Hematopoietic multipotent progenitor cell (in vitro differentiated cells): ENCODE data around the gene TESK1. TPM values are rescaled to one million over a fixed set of nuclear protein-coding genes. Genes with fewer than 3 reads are reported as not detected.
A peak's percentile ranks its signal among the peaks of the same experiment; 100 is the strongest.
"Not testable (repeated sequence)": the region's sequence is repeated elsewhere in the genome, so short reads cannot be mapped to it uniquely, and the experiment has no call there.

Source experiments
- DNase-seq, 3 donors: peaks; one replicate each; pipeline ENCODE4 v3.0.0-alpha.2; 2011 to 2015; ENCODE audit warnings: low read depth in 2 of 3, low spot score in 2 of 3
- total RNA-seq: library from RNA; depleted of rRNA; stranded (reverse); fragments of >200 nt; gene quantifications from one replicate; pipeline ENCODE4 v1.2.3, GENCODE V29; 2012

TESK1 gene
- total RNA-seq, 1 donor, result 13.2 TPM

DNA sequence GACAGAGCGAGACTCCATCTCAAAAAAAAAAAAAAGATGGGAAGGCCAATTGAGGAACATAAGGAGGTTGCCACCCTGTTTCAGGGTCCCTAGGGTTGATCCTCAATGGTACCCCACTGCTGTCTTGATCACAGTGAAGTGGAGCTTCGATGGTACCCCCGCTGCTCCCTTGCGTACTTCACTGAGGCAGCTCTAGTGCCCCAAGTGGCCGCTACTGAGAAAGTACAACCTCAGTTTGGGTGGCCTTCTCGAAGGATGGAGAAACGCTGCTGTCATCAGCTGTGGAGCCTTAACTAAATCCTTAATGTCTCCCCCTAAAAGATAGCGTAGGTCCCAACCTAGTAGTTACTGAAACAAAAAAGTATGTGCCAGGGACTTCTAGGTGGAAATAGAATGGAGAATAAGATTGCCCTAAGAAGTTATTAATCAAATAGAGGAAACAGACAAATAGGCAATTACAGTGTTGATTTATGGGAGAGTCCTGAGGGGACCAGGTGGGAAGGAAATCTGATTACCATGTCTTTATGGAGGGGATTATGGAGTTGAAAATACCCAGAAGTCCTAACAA, 6.3 kb downstream of the TESK1 start:
- DNase-seq, result peak in 2 of 3 donors; percentile 43 to 70

DNA sequence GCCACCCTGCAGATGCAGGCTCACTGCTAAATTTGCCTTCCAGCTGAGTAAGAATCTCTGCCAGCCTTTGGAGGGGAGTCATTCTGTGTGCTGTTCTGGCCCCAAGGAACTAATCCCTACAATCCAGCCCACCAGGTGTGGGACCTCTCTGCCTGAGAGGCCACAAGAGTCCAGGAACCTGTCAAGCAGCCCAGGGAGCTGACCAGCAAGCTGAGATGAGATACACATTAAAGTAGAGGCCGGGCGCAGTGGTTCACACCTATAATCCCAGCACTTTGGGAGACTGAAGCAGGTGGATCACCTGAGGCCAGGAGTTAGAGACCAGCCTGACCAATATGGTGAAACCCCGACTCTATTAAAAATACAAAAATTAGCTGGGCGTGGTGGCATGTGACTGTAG, 7.0 kb downstream of the TESK1 start:
- DNase-seq, result not testable (repeated sequence)

DNA sequence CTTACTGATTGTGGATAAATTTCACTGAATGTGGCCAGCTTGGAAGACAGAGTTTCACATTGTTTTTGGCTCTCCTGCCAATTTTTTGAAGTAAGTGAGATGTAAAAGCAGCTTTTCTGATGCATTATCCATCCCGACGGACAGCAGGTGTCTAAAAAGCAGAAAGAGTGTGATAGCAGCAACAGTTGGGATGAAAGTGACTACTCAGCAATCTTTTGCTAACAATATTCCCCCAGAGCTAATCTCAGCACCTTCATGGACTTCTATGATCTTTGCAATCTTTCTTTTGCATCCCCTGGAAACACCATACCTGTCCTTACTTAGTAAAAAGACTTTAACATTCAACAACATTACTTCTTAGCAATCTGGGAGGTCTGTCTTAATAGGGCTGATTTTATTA, 7.8 kb downstream of the TESK1 start:
- DNase-seq, result no peak

GRCh38 chr9:35615981-35616680, 11.1 kb downstream of the TESK1 start:
- no peak for DNase-seq

DNA sequence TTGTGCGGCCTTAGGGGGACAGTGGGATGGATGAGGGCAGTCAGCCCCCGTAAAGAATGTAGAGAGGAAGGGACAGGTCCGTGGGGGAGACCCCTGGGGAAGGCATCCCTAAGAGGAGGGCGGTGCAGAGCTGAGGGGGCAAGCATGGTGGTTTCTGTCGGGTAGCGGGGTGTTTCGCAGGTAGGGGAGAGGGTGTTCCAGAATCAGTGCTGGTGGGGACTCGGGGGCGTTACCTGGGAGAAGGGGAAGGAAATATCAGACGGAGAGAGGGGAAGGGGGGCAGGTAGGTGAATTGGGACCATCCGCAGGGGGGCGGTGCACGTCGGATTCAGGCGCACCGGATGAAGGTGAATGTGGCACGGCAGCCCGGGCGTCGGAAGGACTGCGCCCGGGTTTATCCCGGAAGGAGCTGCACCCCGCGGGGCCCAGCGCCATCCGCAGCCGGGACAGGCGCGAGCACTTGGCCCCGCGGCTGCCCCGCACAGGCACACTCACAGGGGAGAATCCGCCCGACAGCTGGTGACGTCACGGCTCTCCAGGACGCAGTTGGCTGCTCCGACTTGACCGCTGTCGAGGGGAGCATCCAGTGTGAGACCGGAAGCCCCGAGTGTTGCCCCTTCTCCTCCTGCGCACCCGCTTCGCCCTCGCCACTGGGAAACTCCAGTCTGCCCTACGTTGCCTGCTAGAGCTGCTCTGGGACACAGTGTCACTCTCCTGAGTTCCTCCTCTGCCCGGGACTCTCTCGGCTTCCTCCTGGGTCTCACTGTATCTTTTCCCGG, 11.8 kb downstream of the TESK1 start:
- DNase-seq, result peak; percentile 36 to 61 (median 56)

GRCh38 chr9:35617548-35617947, 12.5 kb downstream of the TESK1 start:
- DNase-seq, result no peak

DNA sequence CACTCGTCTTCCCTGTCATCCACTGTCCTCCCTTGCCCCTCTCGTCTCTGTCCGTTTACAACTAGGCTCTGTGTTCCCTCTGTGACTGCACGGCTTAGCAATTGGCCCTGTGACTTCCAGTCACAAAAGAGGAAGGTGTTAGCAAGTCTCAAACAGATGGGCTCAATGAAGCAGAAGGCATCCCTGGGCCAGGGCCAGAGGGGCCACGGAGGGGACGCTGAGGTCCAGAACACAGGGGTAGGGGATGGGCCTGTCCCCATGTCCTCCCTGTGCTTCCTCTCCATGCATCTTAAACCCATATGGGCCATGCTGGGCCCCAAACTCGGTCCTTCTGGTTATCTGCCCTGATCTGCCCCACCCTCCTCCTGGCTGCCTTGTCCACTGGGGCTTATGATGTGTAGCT, 13.3 kb downstream of the TESK1 start, which contains the start of gene CD72:
Gene CD72 (minus strand): TSS at position 89 of the 403 bp plus-strand sequence. CDS start 110 bp downstream, outside the sequence.
- peak in 2 of 3 donors; percentile 42 to 55 for DNase-seq

GRCh38 chr9:35618854-35619799, 14.1 kb downstream of the TESK1 start:
- peak in 2 of 3 donors; percentile 42 to 67 for DNase-seq

DNA sequence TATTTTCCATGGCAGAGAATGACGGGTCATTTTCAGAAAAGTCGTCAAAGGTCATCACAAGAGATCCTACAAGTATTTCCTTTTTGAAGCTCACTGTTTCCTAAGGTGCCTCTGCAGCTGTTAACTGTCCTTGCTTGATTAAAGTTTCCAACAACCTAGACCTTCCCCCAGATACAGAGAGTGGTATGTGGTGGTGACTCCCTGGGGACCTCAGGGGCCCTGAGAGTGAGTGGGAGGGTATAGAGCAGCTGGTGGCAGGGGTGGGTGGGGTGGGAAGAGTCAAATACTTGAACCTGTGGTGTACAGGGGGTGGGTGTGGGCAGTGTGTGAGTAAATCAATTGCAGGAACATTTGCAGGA, 14.7 kb downstream of the TESK1 start:
- DNase-seq, result peak in 1 of 3 donors; percentile 45

DNA sequence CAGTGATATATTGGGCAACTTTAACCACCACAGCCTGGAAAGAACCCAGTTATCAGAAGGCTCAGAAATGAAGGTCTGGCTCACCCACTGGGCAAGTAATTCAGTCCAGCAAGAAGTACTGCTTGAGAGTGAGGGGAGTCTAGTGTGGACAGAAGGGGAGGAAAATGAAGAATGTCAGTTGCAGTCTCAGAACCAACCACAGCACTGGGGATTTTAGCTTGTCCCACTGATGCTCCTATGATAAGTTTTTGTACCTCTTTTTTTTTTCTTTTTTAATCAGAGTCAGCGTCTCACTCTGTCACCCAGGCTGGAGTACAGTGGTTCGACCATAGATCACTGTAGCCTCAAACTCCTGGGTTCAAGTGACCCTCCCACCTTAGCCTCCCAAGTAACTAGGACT, 22.5 kb downstream of the TESK1 start:
- DNase-seq, result no peak

DNA sequence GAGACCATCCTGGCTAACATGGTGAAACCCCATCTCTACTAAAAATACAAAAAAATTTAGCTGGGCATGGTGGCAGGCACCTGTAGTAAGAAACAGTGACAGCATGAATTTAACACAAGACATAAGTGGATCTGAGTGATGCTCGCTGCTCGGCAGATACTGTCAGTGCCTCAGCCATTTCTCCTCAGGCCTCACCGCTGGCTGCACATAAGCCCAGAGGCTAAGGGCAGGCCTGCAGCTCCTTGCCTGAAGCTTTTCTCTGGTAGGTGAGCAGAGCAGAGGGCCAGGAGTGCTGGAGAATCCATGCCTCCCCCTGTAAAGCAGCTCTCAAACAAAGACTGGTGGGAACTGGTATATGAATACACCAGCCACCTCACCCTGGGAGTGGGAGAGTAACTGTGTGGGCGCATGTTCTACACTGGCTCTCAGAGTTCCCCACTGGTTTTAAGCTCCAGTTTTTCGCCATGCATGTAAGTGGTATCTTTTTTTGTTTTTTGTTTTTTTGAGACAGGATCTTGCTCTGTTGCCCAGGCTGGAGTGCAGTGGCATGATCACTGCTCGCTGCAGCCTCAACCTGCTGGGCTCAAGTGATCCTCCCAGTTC, 23.4 kb downstream of the TESK1 start:
- no peak for DNase-seq

- no peak for DNase-seq
These were observed 24.5 kb downstream of the TESK1 start for GRCh38 chr9:35629597-35629996.

GRCh38 chr9:35635730-35636129, 30.7 kb downstream of the TESK1 start:
- no peak for DNase-seq

DNA sequence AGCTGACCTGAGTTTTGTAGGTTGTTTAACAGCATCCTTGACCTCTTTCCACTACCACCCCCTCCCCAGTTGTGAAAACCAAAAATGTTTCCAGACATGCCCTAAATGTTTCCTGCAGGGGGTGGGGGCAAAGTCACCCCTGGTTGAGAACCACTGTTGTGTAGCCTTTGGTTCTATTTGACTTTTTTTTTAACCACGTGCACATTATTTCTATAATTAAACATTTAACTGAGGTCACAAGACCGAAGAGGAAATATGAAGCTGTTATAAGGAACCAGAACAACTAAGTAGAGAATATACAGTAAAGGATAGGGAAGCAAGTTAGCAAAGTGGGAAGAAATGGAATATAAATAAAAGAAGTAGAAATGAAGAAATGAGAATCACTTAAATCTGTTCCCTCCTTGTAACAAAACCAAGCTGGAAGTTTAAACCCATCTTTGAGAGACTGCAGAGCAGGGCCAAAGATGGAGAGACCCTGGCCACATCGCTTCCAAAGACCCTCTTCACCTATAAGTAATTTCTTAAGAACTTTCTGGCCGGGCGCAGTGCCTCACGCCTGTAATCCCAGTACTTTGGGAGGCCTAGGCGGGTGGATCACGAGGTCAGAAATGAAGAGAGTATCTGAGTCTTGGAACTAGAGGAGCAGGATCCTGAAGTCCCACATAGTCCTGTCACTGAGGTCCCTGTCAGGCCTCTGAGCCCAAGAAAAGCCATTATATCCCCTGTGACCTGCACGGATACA, 31.2 kb downstream of the TESK1 start:
- no peak for DNase-seq

DNA sequence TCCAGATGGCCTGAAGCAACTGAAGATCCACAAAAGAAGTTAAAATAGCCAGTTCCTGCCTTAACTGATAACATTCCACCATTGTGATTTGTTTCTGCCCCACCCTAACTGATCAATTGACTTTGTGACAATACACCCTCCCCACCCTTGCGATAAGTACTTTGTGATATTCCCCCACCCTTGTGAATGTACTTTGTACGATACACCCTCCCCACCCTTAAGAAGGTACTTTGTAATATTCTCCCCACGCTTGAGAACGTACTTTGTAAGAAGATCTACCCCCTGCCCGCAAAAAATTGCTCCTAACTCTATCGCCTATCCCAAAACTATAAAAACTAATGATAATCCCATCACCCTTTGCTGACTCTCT, 31.8 kb downstream of the TESK1 start:
- DNase-seq, result not testable (repeated sequence)

DNA sequence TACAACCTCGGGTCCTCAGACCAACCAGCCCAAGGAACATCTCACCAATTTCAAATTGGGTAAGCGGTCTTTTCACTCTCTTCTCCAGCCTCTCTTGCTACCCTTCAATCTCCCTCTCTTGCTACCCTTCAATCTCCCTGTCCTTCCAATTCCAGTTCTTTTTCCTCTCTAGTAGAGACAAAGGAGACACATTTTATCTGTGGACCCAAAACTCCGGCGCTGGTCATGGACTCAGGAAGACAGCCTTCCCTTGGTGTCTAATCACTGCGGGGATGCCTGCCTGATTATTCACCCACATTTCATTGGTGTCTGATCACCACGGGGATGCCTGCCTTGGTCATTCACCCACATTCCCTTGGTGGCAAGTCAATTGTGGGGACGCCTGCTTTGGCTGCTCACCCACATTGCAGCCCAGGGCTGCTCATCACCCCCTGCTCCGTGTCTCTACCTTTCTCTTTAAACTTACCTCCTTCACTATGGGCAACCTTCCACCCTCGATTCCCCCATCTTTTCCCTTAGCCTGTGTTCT, 32.4 kb downstream of the TESK1 start:
- not testable (repeated sequence) for DNase-seq

- DNase-seq, result peak in 1 of 3 donors; percentile 35
These were observed 33.7 kb downstream of the TESK1 start for GRCh38 chr9:35638751-35639150.

DNA sequence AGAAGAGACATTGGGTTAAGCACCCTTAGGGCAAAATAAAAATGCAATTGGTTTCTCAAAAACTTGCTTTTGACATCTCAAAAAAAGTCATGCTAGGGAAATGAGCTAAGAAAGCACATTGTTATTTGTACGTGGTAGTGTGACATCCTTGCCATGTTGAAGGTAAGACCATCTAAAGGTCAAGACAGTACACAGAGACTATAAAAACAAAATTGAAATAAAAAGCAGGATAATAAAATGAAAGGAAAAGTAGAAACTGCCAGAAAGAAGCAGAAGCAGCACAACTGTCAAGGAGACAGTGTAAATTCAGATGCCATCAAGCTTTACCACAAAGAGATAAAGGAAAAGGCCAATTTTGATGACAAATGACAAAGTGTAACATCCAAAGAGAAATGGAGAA, 34.2 kb downstream of the TESK1 start:
- not testable (repeated sequence) for DNase-seq

- DNase-seq, result no peak
These were observed 34.6 kb downstream of the TESK1 start for GRCh38 chr9:35639631-35640030.
